Fibroblast of lung (primary cell): ENCODE results near the gene TNFSF10.

Source experiments
- EZH2 ChIP-seq: IDR thresholded peaks from 2 replicates; pipeline ENCODE4 v1.5.1; 2012; ENCODE audit warnings: low read length, control low read depth, mild to moderate bottlenecking; ENCODE audit errors: missing control alignments
- TF ChIP-seq, protein P1 (sequence below), 2 donors: IDR thresholded peaks in 1 of 2; conservative IDR thresholded peaks in 1 of 2; 1 replicate in 1 of 2; 2 replicates in 1 of 2; pipeline ENCODE4 v1.5.1; 2011 to 2012; ENCODE audit warnings: low read length in 2 of 2, control low read depth in 1 of 2, inconsistent platforms in 1 of 2, low read depth in 1 of 2, mild to moderate bottlenecking in 1 of 2

DNA sequence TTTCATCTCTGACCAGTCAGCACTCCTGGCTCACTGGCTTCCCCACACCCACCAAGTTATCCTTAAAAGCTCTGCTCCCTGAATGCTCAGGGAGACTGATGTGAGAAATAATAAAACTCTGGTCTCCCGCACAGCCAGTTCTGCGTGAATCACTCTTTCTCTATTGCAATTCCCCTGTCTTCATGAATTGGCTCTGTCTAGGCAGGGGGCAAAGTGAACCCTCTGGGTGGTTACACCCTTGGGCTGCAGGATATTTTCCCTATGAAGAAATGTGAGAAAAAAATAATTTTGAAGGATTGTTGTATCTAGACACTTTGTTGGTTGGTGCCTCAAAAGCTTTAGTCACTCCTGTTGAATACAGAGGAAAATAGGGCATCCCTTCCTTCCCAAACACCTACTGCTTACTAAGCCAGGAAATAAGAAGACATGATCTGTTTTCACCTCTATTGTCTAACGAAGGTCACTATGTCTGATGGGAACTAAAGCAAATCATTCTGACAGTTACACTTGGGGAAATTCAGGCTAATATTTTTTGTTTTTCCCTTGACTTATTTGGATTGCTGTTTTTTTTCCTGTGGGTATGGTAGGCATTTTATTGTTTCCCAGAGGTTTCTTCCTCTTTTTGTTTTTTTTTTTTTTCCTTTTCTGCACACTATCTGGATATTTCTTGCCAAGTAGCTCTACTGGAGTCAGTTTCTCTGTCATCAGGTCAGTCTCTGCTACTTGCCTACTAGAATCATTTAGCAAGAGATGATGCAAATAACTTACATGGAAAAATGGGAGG, 15.3 kb upstream of the TNFSF10 start:
- TF ChIP-seq, protein P1, sequence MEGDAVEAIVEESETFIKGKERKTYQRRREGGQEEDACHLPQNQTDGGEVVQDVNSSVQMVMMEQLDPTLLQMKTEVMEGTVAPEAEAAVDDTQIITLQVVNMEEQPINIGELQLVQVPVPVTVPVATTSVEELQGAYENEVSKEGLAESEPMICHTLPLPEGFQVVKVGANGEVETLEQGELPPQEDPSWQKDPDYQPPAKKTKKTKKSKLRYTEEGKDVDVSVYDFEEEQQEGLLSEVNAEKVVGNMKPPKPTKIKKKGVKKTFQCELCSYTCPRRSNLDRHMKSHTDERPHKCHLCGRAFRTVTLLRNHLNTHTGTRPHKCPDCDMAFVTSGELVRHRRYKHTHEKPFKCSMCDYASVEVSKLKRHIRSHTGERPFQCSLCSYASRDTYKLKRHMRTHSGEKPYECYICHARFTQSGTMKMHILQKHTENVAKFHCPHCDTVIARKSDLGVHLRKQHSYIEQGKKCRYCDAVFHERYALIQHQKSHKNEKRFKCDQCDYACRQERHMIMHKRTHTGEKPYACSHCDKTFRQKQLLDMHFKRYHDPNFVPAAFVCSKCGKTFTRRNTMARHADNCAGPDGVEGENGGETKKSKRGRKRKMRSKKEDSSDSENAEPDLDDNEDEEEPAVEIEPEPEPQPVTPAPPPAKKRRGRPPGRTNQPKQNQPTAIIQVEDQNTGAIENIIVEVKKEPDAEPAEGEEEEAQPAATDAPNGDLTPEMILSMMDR (conservative IDR thresholded peaks at IDR 0.05 in 1 of 2, IDR thresholded peaks at IDR 0.05 in 1 of 2; ENCODE audit: low read depth in 1 of 2, low read length in 2 of 2): no peak
- no peak for TF ChIP-seq EZH2
